ENCODE data around the gene B4GALT2.
A peak's percentile ranks its signal among the peaks of the same experiment; 100 is the strongest.

B4GALT2 gene

DNA sequence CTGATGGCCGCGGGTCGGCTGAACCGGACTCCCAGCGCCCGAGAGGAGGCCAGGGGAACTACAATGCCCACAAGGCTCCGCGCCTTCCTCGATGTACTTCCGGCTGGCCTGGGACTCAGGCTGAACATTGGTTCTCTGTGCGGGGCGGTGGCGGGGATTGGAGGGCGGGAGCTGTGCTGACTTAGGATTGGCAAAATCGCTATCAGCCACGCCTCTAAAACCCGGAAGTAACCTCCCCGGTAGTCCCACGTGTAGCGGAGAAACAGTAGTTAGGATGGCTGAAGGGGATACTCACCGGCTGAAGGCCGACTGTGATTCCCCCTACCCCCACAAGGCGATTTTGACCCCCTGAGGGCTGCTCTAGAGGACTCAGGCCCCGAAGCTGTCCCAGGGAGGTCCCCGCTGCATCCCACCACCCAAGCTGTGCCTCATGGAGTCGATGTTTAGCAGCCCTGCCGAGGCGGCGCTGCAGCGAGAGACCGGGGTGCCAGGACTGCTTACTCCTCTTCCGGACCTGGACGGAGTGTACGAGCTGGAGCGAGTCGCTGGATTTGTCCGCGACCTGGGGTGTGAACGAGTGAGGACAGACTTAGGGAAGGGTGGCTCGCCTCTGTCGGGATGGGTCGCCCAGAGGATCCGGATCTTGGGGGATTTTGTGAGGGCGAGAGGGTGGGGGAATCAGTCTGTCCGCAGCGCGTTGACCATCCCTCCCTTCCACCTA lies 9.1 kb upstream of the B4GALT2 start, which contains the start of gene DPH2:
TSS of gene DPH2 (plus strand) at position 265 of the 721 bp plus-strand sequence. CDS start at position 431, 166 bp downstream.
- peak; percentile 97 for DNase-seq (ENCODE audit: low read depth, low spot score)

DNA sequence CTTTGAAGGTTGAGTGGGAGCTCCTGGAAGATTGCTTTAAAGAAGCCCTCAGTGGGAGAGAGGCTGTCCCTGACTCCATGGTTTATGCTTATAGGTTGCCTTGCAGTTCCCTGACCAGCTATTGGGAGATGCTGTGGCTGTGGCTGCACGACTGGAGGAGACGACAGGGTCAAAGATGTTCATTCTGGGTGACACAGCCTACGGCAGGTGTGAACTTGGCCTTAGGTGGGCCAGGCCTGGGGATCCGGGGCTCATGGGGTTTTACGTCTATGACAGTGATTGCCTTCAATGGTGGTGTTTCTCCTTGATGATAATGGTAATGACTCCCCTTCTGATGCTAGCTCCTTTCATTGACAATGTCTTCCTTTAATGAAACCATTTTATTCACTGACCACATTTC lies 8.5 kb upstream of the B4GALT2 start:
- no peak for DNase-seq (ENCODE audit: low read depth, low spot score)

DNA sequence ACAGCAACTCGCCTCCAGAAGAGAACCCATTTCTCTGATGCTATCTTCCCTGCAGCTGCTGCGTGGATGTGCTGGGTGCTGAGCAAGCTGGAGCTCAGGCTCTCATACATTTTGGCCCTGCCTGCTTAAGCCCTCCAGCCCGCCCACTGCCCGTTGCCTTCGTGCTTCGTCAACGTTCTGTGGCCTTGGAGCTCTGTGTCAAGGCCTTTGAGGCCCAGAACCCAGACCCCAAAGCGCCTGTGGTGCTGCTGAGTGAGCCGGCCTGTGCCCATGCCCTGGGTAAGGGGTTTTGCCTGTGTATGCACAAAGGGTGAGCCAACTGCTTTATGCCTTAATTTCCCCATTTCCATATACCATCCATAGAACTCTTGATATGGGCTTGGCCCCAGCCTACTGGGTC lies 8.1 kb upstream of the B4GALT2 start:
- no peak for DNase-seq (ENCODE audit: low read depth, low spot score)

DNA sequence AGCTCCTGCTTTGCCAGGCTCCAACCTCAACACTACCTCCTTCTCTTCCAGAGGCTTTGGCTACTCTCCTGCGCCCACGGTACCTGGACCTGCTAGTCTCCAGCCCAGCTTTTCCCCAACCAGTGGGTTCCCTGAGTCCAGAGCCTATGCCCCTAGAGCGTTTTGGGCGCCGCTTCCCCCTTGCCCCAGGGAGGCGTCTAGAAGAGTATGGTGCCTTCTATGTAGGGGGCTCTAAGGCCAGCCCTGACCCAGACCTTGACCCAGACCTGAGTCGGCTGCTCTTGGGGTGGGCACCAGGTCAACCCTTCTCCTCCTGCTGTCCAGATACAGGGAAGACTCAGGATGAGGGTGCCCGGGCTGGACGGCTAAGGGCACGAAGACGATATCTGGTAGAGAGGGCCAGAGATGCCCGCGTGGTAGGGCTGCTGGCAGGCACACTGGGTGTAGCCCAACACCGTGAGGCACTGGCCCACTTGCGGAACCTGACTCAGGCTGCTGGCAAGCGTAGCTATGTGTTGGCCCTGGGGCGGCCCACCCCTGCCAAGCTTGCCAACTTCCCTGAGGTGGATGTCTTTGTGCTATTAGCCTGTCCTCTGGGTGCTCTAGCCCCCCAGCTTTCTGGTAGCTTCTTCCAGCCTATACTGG lies 7.6 kb upstream of the B4GALT2 start:
- DNase-seq (ENCODE audit: low read depth, low spot score), result no peak

DNA sequence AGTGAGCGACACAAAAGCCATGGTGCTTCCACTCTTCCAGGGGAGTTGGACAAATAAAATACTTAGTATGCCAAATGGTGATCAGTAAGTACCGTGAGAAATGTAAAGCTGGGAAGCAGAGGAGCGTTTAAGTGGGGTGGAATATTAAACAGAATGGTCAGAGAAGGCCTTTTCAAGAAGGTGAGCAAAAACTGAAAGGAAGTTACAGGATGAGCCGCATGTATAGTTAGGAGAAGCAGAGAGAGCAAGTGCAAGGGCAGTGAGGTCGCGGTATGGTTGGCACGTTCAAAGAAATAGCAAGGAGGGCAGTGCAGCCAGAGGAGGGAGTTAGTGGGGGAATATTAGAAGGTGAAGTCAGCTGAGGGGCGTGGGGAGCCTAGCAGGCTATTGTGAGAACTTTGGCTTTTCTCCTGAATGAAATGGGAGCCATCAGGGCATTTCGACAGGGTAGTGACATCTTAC lies 5.0 kb upstream of the B4GALT2 start:
- no peak for DNase-seq (ENCODE audit: low read depth, low spot score)

DNA sequence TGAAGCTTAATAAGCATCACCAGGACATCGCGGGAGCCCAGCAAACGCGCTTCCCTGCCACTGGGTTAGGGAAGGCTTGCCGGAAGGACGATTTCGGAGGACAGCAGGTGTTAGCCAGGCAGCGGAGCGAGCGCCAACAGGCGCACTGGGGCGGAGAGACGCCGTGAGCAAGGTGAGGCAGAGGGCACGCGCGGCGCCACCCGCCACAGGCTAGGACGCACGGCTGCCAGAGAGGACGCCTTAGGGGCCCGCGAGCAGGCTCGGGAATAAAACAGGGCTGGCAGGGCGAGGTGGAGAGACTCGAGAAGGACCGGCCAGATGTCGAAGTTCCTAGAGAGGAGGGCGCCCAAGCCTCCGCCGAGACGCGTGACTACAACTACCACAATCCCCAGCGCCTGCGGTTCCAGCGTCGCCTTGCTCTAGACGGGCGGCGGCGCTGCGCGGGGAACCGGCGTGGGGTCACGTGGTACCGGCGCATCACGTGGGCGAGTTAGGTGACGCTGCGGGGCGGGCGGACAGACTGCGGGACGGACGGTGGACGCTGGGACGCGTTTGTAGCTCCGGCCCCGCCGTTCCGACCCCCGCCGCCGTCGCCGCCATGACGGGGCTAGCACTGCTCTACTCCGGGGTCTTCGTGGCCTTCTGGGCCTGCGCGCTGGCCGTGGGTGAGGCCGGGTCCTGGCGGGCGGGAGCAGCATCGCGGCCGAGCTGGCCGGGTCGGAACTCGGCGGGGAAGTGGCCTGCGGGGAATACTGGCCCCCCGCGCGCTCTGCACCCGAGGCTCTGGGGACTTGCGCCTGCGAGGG lies 4.4 kb upstream of the B4GALT2 start, which contains the start of gene ATP6V0B:
TSS of gene ATP6V0B (plus strand) at position 518 of the 806 bp plus-strand sequence. CDS start at position 599, 81 bp downstream.
- peak; percentile 85 for DNase-seq (ENCODE audit: low read depth, low spot score)

DNA sequence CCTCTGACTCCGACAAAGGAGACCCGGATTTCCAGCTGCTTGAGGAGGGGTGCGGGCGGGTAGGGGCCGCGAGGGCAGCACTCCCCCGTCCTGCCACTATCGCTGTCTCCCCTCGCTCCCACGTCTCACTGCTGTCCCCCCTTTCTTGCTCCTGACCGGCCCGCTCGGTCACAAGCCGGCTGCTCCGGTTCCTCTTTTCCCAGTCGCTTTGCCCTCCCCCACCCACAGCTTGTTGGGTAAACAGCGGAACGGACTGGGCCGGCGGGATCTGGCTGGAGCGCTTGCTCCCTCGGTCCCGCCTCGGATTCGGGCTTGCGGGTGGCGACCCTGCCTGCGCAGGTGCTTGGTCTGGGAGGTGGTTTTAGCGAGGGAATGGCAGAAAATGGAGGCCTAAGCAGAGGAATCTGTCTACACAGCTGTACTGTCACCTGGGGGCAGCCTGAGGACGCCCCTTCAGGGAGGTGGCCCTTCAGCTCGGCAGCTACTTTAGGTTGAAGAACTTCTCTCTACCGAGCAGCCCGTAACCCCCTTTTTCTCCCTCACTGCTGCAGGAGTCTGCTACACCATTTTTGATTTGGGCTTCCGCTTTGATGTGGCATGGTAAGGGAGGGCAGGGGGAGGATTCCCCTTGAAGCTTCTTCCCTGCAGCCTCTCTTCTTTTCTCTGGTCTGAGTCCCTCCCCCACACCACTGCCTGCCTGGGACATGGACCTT lies 3.6 kb upstream of the B4GALT2 start:
- DNase-seq (ENCODE audit: low read depth, low spot score), result no peak

DNA sequence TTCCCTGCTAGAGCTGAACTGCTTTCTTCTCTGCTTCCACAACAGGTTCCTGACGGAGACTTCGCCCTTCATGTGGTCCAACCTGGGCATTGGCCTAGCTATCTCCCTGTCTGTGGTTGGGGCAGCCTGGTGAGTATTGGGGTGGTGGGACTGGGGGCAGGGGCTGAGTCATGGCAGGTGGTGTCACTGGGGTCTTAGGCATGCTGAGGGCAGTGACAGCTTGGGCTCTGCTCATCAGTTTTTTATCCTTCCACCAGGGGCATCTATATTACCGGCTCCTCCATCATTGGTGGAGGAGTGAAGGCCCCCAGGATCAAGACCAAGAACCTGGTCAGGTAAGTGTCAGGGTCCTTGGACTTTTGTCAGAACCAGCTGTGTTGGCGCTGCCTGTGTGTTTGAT lies 3.0 kb upstream of the B4GALT2 start:
- no peak for DNase-seq (ENCODE audit: low read depth, low spot score)

DNA sequence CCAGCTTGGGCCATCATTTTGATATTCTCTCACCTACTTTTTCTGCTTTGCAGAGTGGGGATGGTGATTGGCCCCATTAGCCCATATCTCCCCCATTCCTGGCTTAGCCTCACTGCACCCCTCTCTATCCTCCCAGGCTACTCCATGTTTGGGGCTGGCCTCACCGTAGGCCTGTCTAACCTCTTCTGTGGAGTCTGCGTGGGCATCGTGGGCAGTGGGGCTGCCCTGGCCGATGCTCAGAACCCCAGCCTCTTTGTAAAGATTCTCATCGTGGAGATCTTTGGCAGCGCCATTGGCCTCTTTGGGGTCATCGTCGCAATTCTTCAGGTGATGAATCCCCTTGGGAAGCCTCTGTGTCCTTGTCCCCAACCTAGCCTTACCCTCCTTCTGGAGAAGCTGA lies 2.1 kb upstream of the B4GALT2 start:
- DNase-seq (ENCODE audit: low read depth, low spot score), result no peak

DNA sequence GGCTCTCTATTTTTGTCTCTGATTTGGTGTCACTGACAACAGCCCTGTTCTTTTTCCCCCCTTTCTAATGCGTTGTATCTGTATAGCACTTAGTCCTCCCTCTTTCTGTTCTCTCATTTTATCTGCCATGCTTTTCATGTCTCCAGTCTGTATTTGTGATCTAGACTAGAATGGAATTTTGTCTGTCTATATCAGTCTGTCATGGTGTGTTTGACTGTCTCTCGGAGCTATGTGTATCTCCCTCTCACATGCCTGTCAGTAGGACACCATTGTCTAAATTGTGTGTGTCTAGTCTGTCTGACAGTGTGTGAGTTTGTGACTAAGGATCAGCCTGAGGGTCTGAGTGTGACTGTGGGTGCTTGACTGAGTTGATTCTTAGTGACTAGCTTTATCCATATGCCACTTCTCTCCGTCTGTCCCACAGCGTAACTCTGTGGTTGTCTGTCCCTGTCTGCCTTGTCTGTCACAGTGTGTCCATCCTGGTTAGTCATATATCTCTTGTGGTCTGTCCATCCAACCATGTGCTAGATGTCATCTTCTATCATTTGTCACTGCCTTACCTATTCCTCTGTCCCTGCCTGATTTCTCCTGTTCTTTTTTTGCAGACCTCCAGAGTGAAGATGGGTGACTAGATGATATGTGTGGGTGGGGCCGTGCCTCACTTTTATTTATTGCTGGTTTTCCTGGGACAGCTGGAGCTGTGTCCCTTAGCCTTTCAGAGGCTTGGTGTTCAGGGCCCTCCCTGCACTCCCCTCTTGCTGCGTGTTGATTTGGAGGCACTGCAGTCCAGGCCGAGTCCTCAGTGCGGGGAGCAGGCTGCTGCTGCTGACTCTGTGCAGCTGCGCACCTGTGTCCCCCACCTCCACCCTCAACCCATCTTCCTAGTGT lies 1.4 kb upstream of the B4GALT2 start:
- no peak for DNase-seq (ENCODE audit: low read depth, low spot score)

DNA sequence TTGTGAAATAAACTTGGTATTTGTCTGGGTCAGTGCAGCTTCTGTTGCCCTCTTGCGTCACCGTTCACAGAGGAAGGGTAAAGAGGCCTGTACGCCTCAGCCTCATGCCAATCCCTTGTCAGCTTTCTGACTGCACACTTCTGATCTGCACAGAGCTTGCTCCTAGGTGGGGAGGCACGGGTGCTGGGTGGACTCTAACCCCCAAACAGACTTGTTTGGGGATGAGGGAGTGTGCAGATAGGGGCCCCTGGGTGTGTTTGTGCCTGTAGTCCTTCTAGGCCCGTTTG lies 803 bp upstream of the B4GALT2 start:
- DNase-seq (ENCODE audit: low read depth, low spot score), result no peak

DNA sequence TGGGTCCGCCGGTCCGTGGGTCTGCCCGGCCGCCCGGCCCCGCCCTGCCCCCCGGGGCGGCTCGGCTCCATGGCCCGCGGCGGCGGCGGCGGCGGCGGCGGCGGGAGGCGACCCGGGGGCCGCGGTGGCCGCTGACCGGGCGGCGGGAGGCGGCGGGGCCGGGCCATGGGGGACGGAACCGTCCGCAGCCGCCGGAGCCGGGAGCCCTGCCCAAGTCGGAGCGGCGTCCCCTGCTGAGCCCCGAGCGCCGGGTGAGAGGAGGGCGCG lies 184 bp downstream of the B4GALT2 start:
- no peak for DNase-seq (ENCODE audit: low read depth, low spot score)

DNA sequence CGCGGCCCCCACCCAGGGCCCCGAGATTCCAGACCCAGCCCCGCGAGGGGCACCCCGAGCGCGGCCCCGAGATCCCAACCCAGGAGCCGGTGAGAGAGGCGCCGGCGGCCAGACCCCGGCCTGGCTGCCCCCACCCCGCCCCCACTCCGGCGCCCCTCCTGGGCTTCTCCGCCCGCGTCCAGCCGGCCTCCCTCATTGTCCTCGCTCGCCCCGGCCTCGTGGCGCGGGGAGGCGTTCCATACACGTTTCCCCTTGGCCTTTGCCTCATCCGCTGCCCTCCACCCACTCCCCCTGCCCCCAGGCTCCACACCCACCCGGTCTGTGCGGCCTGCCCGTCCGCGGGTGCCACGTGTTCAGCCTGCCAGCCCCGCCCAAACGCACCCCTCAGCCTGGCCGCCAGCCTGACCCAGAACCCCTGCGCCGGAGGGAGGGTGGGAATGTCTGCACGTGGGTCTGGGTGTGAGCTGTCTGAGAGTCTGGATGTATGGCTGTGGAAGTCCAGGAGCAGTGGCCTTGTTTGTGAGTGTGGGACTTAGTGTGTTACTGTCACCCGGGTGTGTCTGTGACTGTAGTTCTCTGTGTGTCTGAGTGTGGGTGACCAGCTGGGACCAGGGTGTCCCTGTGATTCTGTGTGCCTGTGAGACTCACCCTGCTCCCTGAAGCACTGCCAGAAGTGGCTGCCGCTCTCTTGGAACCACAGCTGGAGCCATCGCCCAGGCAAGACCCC lies 681 bp downstream of the B4GALT2 start:
- DNase-seq (ENCODE audit: low read depth, low spot score), result no peak

DNA sequence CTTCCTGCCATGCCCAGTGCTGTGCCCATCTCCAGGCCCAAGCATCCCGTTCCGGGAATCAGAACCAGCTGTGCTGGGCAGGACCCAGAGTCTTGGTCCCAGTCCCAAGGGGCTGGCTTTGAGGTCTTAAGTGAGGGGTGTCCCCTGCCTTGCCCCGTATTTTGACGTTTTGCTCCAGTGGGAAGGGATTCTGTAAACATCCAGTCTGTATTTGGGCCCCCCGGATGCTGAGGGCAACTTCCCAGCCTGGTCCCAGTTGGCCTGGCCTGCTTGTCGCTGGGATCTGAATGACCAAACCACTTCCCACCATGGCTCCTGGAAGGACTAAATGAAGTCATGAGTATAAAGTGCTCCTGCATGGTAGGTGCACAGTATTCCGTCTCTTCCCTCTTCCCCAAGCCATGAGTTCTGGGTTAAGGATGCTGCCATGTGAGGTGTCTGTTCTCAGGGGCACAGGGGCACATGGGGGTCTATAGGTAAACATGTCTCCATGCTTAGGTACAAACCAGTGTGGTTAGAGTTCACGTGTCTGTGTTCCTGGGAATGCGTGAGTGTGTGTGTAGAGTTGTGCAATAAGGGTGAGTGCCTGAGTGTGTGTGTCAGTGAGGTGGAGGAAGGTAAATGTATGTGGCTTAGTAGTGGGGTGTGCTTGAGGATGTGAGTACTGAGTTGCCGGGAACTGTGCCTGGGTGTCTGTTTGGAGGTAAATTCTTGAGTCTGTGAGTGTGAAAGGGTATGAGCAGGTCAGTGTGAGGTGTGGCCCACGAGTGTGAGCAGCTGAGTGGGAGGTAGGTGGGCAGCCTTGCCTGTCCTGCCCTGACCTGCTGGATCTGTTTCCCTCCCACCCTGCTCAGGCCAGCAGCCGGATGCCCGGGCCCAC lies 1.5 kb downstream of the B4GALT2 start:
- DNase-seq (ENCODE audit: low read depth, low spot score), result no peak

DNA sequence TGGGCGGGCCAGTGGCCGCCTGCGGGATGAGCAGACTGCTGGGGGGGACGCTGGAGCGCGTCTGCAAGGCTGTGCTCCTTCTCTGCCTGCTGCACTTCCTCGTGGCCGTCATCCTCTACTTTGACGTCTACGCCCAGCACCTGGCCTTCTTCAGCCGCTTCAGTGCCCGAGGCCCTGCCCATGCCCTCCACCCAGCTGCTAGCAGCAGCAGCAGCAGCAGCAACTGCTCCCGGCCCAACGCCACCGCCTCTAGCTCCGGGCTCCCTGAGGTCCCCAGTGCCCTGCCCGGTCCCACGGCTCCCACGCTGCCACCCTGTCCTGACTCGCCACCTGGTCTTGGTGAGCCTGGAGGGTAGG lies 2.1 kb downstream of the B4GALT2 start:
- no peak for DNase-seq (ENCODE audit: low read depth, low spot score)

DNA sequence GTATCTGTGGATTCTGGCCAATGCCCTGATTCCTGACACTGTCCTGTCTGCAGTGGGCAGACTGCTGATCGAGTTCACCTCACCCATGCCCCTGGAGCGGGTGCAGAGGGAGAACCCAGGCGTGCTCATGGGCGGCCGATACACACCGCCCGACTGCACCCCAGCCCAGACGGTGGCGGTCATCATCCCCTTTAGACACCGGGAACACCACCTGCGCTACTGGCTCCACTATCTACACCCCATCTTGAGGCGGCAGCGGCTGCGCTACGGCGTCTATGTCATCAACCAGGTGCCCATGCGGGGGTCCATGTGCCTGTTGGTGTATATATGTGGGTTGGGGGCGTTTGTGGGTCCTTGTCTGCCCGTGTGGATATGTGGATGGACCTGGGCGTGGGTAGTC lies 2.6 kb downstream of the B4GALT2 start:
- DNase-seq (ENCODE audit: low read depth, low spot score), result no peak

DNA sequence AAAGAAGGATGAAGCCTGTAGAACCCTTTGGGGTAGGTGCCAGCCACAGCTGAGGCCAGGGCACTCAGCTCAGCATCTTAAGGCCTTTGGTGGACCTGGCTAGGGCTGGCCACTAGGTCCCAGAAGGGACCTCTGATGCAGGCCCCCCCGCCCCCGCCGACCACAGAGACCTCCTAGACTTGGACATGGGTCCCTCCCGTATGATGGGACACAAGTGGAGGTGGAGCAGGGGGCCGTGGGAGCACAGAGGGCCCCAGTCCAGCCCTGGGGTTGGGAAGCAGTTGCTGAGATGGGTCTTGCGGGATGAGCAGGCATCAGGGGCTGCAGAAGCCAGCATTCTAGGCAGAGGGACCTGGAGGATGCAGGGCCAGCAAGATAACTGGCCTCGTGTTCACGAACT lies 3.2 kb downstream of the B4GALT2 start:
- DNase-seq (ENCODE audit: low read depth, low spot score), result no peak

DNA sequence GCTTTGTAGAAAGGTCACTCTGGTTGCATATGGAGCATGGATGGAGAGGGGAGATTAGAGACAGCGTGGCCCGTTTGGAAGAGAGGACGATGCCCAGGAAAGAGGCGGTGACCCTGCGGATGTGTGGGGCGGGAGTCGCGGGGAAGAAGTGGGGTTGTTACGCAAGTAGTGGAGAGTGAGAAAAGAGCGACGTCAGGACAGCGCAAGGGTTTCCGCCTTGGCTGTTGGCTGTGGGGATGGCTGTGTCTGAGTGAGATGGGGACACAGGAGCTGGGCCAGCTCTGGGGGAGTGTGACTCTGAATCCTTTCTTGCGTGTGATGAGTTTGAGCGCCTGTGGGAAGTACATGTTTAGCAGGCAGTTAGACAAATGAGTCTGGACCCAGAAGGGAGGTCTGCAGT lies 3.8 kb downstream of the B4GALT2 start:
- DNase-seq (ENCODE audit: low read depth, low spot score), result no peak

DNA sequence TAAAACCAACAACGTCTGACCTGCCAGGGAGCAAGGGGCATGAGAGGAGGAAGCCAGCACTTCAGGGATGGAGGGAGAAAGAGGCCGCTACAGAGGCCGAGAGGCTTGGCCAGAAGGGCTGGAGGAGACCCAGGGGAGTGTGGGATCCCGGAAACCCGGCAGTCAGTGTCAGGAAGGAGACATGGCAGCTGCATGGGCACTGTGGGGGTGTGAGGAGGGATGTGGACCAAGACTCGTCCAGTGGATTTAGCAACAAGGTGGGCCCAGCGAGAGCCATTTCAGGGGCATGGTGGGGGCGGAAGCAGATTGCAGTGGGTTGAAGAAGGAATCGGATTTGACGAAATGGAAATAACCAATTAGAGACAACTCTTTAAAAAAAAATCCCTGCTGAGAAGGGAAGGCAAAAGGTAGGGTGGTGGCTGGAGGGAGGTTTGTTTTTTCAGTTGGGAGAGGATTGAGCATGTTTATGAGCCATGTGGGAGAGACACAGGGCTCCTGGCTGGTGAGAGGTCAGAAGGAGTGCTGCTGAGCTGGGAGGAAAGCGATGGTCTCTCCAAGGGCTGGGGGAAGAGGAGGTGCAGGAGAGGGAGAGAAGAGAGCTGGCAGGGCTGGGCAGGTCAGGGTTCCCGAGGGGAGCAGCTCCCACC lies 4.4 kb downstream of the B4GALT2 start:
- DNase-seq (ENCODE audit: low read depth, low spot score), result no peak
